Natural killer cell (primary cell): ENCODE measurements around the gene DEFB108B. TPM values are rescaled to one million over a fixed set of nuclear protein-coding genes. Genes with fewer than 3 reads are reported as not detected.
A peak's percentile ranks its signal among the peaks of the same experiment; 100 is the strongest.
"Not testable (repeated sequence)": the region's sequence is repeated elsewhere in the genome, so short reads cannot be mapped to it uniquely, and the experiment has no call there.

Experiments used
- ATAC-seq, 3 donors: fragments of 150-1000 bp in 2 of 3; fragments of 200-7000 bp in 1 of 3; cut with Tn5 transposase; 1 replicate in 1 of 3; 2 replicates in 2 of 3; pipeline ENCODE4 v1.10.0; 2021; ENCODE audit warnings: mild to moderate bottlenecking in 2 of 3, moderate library complexity in 2 of 3
- DNase-seq, 2 donors: peaks; one replicate each; pipeline versions ENCODE4 v3.0.0 to v3.0.0-alpha.2; 2013 to 2021; ENCODE audit warnings: mixed read lengths in 1 of 2
- H3K27ac ChIP-seq: one replicate; pipeline ENCODE4 v1.5.1; 2013; ENCODE audit warnings: mild to moderate bottlenecking, low read length
- H3K27me3 ChIP-seq: one replicate; pipeline ENCODE4 v1.6.1; 2013; ENCODE audit warnings: low read length; ENCODE audit not compliant: control insufficient read depth, insufficient read depth
- H3K36me3 ChIP-seq: one replicate; pipeline ENCODE4 v1.6.1; 2013; ENCODE audit warnings: low read length; ENCODE audit not compliant: control insufficient read depth, insufficient read depth
- H3K4me1 ChIP-seq: one replicate; pipeline ENCODE4 v1.6.1; 2013; ENCODE audit warnings: low read length; ENCODE audit not compliant: control insufficient read depth, insufficient read depth
- H3K4me3 ChIP-seq: one replicate; pipeline ENCODE4 v1.5.1; 2013; ENCODE audit warnings: low read length
- H3K9me3 ChIP-seq: one replicate; pipeline ENCODE4 v1.6.1; 2013; ENCODE audit warnings: low read length; ENCODE audit not compliant: control insufficient read depth, insufficient read depth
- H3K27ac Mint-ChIP-seq, 2 donors: one replicate each; pipeline ENCODE4 v1.8.0; 2022; ENCODE audit warnings: mild to moderate bottlenecking in 2 of 2, mixed read lengths in 2 of 2, moderate library complexity in 1 of 2
- H3K27me3 Mint-ChIP-seq, 2 donors: one replicate each; pipeline ENCODE4 v1.8.0; 2022; ENCODE audit warnings: low read depth in 2 of 2, mixed read lengths in 2 of 2
- H3K36me3 Mint-ChIP-seq: one replicate; pipeline ENCODE4 v1.8.0; 2022; ENCODE audit warnings: mixed read lengths
- H3K4me1 Mint-ChIP-seq, 2 donors: one replicate each; pipeline ENCODE4 v1.8.0; 2022; ENCODE audit warnings: mixed read lengths in 2 of 2
- H3K4me3 Mint-ChIP-seq: one replicate; pipeline ENCODE4 v1.8.0; 2022; ENCODE audit warnings: mild to moderate bottlenecking, moderate library complexity, mixed read lengths
- H3K9me3 Mint-ChIP-seq, 2 donors: one replicate each; pipeline ENCODE4 v1.8.0; 2022; ENCODE audit warnings: mixed read lengths in 2 of 2
- CTCF ChIP-seq: fragments of 200-600 bp; IDR thresholded peaks from one replicate; pipeline ENCODE4 v1.8.0; 2022; ENCODE audit warnings: antibody characterized with exemption
- WGBS: methylation state at CpG from one replicate; pipeline ENCODE4 v1.1.7; 2013; ENCODE audit warnings: missing lambda C conversion rate; ENCODE audit not compliant: insufficient coverage; 5-methylcytosine and 5-hydroxymethylcytosine counted together
- intact Hi-C: fragments of 100-400 bp; cut with micrococcal nuclease; formaldehyde crosslinking; loops from one replicate; pipeline ENCODE4 v1.14.2; 2022
- total RNA-seq, 4 donors: library from RNA; stranded (reverse); fragments of 120-200 nt in 1 of 4; gene quantifications; one replicate each; pipeline versions ENCODE4 v1.2.3 to v1.2.4, GENCODE V29; 2013 to 2022

DEFB108B gene
- total RNA-seq, 3 donors from 2014 or later (not counting 1 experiment from before 2014, with no cell fraction given): not detected

- H3K27ac ChIP-seq: no peak overlapping the region
- H3K36me3 ChIP-seq: no peaks in the 10 kb centered on the region
- DNase-seq (no peak), ATAC-seq (no peak)
- intact Hi-C loops: no loop called here
- TF ChIP-seq CTCF: no peak
- H3K27me3 ChIP-seq: no peaks in the 10 kb centered on the region
- peaks cover 3 to 6% of the 10 kb centered on the region in 2 donors for H3K9me3 Mint-ChIP-seq
- no peak overlapping the region for H3K4me3 Mint-ChIP-seq
- H3K9me3 ChIP-seq: no peaks in the 10 kb centered on the region
- no peak overlapping the region for H3K4me3 ChIP-seq
- WGBS: 91% methylated on average over 14 of the region's 15 CpGs
- H3K36me3 Mint-ChIP-seq: peaks cover 9% of the 10 kb centered on the region
- H3K4me1 ChIP-seq: no peaks in the 10 kb centered on the region
- no peak overlapping the region for H3K27ac Mint-ChIP-seq
- H3K4me1 Mint-ChIP-seq: no peaks in the 10 kb centered on the region
- H3K27me3 Mint-ChIP-seq: peaks cover 5 to 31% of the 10 kb centered on the region in 2 donors
Observed at GRCh38 chr11:71843858-71844257, 10.9 kb downstream of the DEFB108B start.

GRCh38 chr11:71853895-71854294 lies 20.9 kb downstream of the DEFB108B start:
- Mint-ChIP-seq H3K36me3 (peaks cover 17% of the 10 kb centered on the region), H3K27me3 (peaks cover 11 to 29% of the 10 kb centered on the region in 2 donors)
- H3K9me3 Mint-ChIP-seq, H3K27me3 ChIP-seq, H3K27ac ChIP-seq, H3K4me1 Mint-ChIP-seq, H3K4me1 ChIP-seq, H3K27ac Mint-ChIP-seq, H3K9me3 ChIP-seq, H3K4me3 Mint-ChIP-seq, DNase-seq, H3K36me3 ChIP-seq, ATAC-seq, H3K4me3 ChIP-seq, intact Hi-C loops: not testable (repeated sequence)
- 100% methylated on average over 2 of the region's 2 CpGs for WGBS

GRCh38 chr11:71855880-71856279 lies 22.9 kb downstream of the DEFB108B start:
- H3K9me3 Mint-ChIP-seq, DNase-seq, H3K9me3 ChIP-seq, H3K4me1 ChIP-seq, H3K36me3 ChIP-seq, H3K27me3 ChIP-seq, H3K4me1 Mint-ChIP-seq, ATAC-seq, intact Hi-C loops, H3K4me3 Mint-ChIP-seq, H3K27ac ChIP-seq, H3K4me3 ChIP-seq, H3K27ac Mint-ChIP-seq: not testable (repeated sequence)
- Mint-ChIP-seq H3K36me3 (peaks cover 11% of the 10 kb centered on the region), H3K27me3 (peaks cover 9 to 21% of the 10 kb centered on the region in 2 donors)
- 10% methylated on average over 2 of the region's 2 CpGs for WGBS

- H3K36me3 Mint-ChIP-seq: not testable (repeated sequence)
Observed at GRCh38 chr11:71860835-71861234, 27.8 kb downstream of the DEFB108B start.

GRCh38 chr11:71863978-71864627 lies 31.1 kb downstream of the DEFB108B start:
- H3K4me3 ChIP-seq, H3K36me3 ChIP-seq, H3K27me3 Mint-ChIP-seq, H3K27ac Mint-ChIP-seq, H3K9me3 Mint-ChIP-seq, H3K27ac ChIP-seq, H3K4me1 Mint-ChIP-seq, H3K9me3 ChIP-seq, H3K4me3 Mint-ChIP-seq, H3K27me3 ChIP-seq, H3K36me3 Mint-ChIP-seq, intact Hi-C loops, H3K4me1 ChIP-seq: not testable (repeated sequence)
- peak; percentile 63 to 90 (median 67) for ATAC-seq
- 43% methylated on average over 3 of the region's 3 CpGs for WGBS
- peak in 1 of 2 donors; percentile 56 for DNase-seq

More at GRCh38 chr11:71860835-71861234, 27.8 kb downstream of the DEFB108B start:
- H3K27me3 Mint-ChIP-seq: peaks cover 7 to 16% of the 10 kb centered on the region in 2 donors
- H3K4me1 Mint-ChIP-seq, H3K4me1 ChIP-seq, H3K4me3 Mint-ChIP-seq, H3K36me3 ChIP-seq, intact Hi-C loops, H3K9me3 ChIP-seq, ATAC-seq, H3K27ac Mint-ChIP-seq, H3K27ac ChIP-seq, H3K9me3 Mint-ChIP-seq, DNase-seq, H3K4me3 ChIP-seq, H3K27me3 ChIP-seq: not testable (repeated sequence)
- WGBS: no CpG with 5 or more reads among the region's 3 CpGs

GRCh38 chr11:71867209-71867608 lies 34.2 kb downstream of the DEFB108B start:
- DNase-seq, H3K27ac Mint-ChIP-seq, H3K36me3 ChIP-seq, H3K9me3 Mint-ChIP-seq, H3K36me3 Mint-ChIP-seq, H3K4me3 Mint-ChIP-seq, H3K27me3 ChIP-seq, H3K27me3 Mint-ChIP-seq, H3K9me3 ChIP-seq, intact Hi-C loops, ATAC-seq, H3K4me3 ChIP-seq, H3K4me1 Mint-ChIP-seq, H3K27ac ChIP-seq, H3K4me1 ChIP-seq: not testable (repeated sequence)
- 100% methylated on average over 1 of the region's 1 CpG for WGBS

- H3K36me3 ChIP-seq, DNase-seq, H3K4me3 Mint-ChIP-seq, H3K36me3 Mint-ChIP-seq, H3K9me3 Mint-ChIP-seq, ATAC-seq, H3K4me1 Mint-ChIP-seq, H3K4me3 ChIP-seq, H3K4me1 ChIP-seq, H3K27me3 ChIP-seq, H3K27me3 Mint-ChIP-seq, H3K27ac Mint-ChIP-seq, H3K9me3 ChIP-seq, intact Hi-C loops, H3K27ac ChIP-seq: not testable (repeated sequence)
- 69% methylated on average over 3 of the region's 3 CpGs for WGBS
Observed at GRCh38 chr11:71869931-71870330, 36.9 kb downstream of the DEFB108B start.
